Peyer's patch (tissue), 4 donors: Measurements from ENCODE around the gene ARRDC4.

Experiments
- POLR2A ChIP-seq, 2 donors: fragments of 450-650 bp; IDR thresholded peaks; one replicate each; pipeline ENCODE4 v1.5.1; 2017; ENCODE audit warnings: antibody characterized with exemption in 2 of 2, mild to moderate bottlenecking in 2 of 2, moderate library complexity in 2 of 2
- TF ChIP-seq, protein P1 (sequence below), 6 experiments: fragments of 450-650 bp in 4 of 6; fragments of 200-600 bp in 2 of 6; sonication (generic) in 1 of 6; IDR thresholded peaks; one replicate each; pipeline ENCODE4 v1.5.1; 2017 to 2019; ENCODE audit warnings: antibody characterized with exemption in 6 of 6, mild to moderate bottlenecking in 3 of 6, moderate library complexity in 1 of 6

DNA sequence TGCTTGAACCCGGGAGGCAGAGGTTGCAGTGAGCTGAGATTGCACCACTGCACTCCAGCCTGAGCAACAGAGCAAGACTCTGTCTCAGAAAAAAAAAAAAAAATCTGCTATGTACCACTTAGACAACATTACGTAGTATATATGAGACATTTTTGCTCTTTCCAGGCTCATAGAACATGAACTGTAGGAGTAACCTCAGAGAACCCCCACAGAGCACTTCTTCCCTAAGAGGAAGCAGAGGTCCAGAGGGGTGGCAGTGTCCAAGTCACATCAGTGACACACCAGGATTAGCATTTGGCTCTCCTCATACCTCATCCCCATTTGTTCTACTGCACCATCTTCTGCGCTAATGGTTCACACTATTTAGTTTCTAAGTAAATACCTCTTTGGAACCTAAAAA lies 33.7 kb downstream of the ARRDC4 start:
- TF ChIP-seq, protein P1, sequence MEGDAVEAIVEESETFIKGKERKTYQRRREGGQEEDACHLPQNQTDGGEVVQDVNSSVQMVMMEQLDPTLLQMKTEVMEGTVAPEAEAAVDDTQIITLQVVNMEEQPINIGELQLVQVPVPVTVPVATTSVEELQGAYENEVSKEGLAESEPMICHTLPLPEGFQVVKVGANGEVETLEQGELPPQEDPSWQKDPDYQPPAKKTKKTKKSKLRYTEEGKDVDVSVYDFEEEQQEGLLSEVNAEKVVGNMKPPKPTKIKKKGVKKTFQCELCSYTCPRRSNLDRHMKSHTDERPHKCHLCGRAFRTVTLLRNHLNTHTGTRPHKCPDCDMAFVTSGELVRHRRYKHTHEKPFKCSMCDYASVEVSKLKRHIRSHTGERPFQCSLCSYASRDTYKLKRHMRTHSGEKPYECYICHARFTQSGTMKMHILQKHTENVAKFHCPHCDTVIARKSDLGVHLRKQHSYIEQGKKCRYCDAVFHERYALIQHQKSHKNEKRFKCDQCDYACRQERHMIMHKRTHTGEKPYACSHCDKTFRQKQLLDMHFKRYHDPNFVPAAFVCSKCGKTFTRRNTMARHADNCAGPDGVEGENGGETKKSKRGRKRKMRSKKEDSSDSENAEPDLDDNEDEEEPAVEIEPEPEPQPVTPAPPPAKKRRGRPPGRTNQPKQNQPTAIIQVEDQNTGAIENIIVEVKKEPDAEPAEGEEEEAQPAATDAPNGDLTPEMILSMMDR (IDR thresholded peaks at IDR 0.05), result no peak
- no peak for TF ChIP-seq POLR2A (IDR thresholded peaks at IDR 0.05)
